SK-N-SH (cell line): ENCODE results near the gene ACD. TPM values are rescaled to one million over a fixed set of nuclear protein-coding genes. Genes with fewer than 3 reads are reported as not detected.

ENCODE experiments used
- CTCF ChIA-PET: fragments of 300-600, 350-600 bp; formaldehyde crosslinking; extraction: SDS; loops from one replicate; lab custom pipeline; 2021; lab: Yijun Ruan, JAX
- POLR2A ChIA-PET: fragments of 350-600 bp; sonication (Branson Sonifier 250); formaldehyde crosslinking; extraction: SDS; loops from one replicate; lab custom pipeline; 2020; ENCODE audit warnings: antibody characterized with exemption, inconsistent platforms; lab: Yijun Ruan, JAX
- DNase-seq: peaks from one replicate; pipeline ENCODE4 v3.0.0; 2012
- H2AFZ ChIP-seq: fragments of 200-600 bp; sonication (generic); 2 replicates; pipeline ENCODE4 v1.8.1; 2016; ENCODE audit warnings: antibody characterized with exemption, mild to moderate bottlenecking, low read depth
- H3F3A ChIP-seq: fragments of 200-600 bp; sonication (generic); replicated peaks from 2 replicates; pipeline ENCODE3; 2016; ENCODE audit warnings: antibody characterized with exemption, mild to moderate bottlenecking; ENCODE audit not compliant: insufficient read depth
- H3K27ac ChIP-seq, 2 experiments: fragments of 200-500 bp in 1 of 2; fragments of 200-600 bp in 1 of 2; sonication (Bioruptor generic) in 1 of 2; sonication (generic), shearing (Covaris generic) in 1 of 2; 2 replicates each; pipeline versions ENCODE4 v1.5.1 to v1.6.1; 2014 to 2016; ENCODE audit warnings: low read depth in 2 of 2, inconsistent platforms in 1 of 2, low read length in 1 of 2, mild to moderate bottlenecking in 1 of 2, mixed read lengths in 1 of 2
- H3K27me3 ChIP-seq: fragments of 200-600 bp; sonication (generic), shearing (Covaris generic); 2 replicates; pipeline ENCODE4 v1.6.1; 2016; ENCODE audit warnings: mixed run types; ENCODE audit not compliant: insufficient read depth
- H3K36me3 ChIP-seq, 2 experiments: fragments of 200-500 bp in 1 of 2; fragments of 200-600 bp in 1 of 2; sonication (Bioruptor generic) in 1 of 2; sonication (generic) in 1 of 2; replicated peaks in 1 of 2; 2 replicates each; pipeline versions ENCODE3 to v1.5.1; 2014 to 2016; ENCODE audit warnings: low read length in 1 of 2, mild to moderate bottlenecking in 1 of 2; ENCODE audit not compliant: insufficient read depth in 2 of 2, control insufficient read depth in 1 of 2
- H3K4me1 ChIP-seq, 2 experiments: fragments of 200-500 bp in 1 of 2; fragments of 200-600 bp in 1 of 2; sonication (Bioruptor generic) in 1 of 2; sonication (generic), shearing (Covaris generic) in 1 of 2; 2 replicates each; pipeline versions ENCODE4 v1.5.1 to v1.6.1; 2014 to 2016; ENCODE audit warnings: low read depth in 1 of 2, low read length in 1 of 2, mixed run types in 1 of 2; ENCODE audit not compliant: insufficient read depth in 2 of 2, control insufficient read depth in 1 of 2
- H3K4me2 ChIP-seq: fragments of 200-600 bp; sonication (generic), shearing (Covaris generic); 2 replicates; pipeline ENCODE4 v1.6.1; 2017; ENCODE audit warnings: mixed run types
- H3K4me3 ChIP-seq, 2 experiments: fragments of 200-500 bp in 1 of 2; fragments of 200-600 bp in 1 of 2; sonication (Bioruptor generic) in 1 of 2; sonication (generic), shearing (Covaris generic) in 1 of 2; 2 replicates each; pipeline versions ENCODE4 v1.5.1 to v1.8.1; 2014 to 2016; ENCODE audit warnings: low read depth in 2 of 2, inconsistent platforms in 1 of 2, low read length in 1 of 2, mild to moderate bottlenecking in 1 of 2, mixed read lengths in 1 of 2, moderate library complexity in 1 of 2
- H3K79me2 ChIP-seq: fragments of 200-600 bp; sonication (generic); 2 replicates; pipeline ENCODE4 v1.8.1; 2017; ENCODE audit warnings: mild to moderate bottlenecking; ENCODE audit not compliant: insufficient read depth
- H3K9ac ChIP-seq: fragments of 200-600 bp; sonication (generic); 2 replicates; pipeline ENCODE4 v1.6.1; 2017; ENCODE audit warnings: mixed run types
- H3K9me2 ChIP-seq: fragments of 200-600 bp; sonication (generic); 2 replicates; pipeline ENCODE4 v1.6.1; 2017; ENCODE audit warnings: mixed run types
- H3K9me3 ChIP-seq: fragments of 200-600 bp; sonication (generic); 2 replicates; pipeline ENCODE4 v1.6.1; 2017; ENCODE audit warnings: mixed run types, mild to moderate bottlenecking, moderate library complexity
- H4K20me1 ChIP-seq: fragments of 200-600 bp; sonication (generic); 2 replicates; pipeline ENCODE4 v1.6.1; 2017; ENCODE audit warnings: mild to moderate bottlenecking, mixed run types; ENCODE audit not compliant: insufficient read depth
- ELF1 ChIP-seq: IDR thresholded peaks from 2 replicates; pipeline ENCODE4 v1.4.0; 2012
- FOSL2 ChIP-seq: IDR thresholded peaks from 2 replicates; pipeline ENCODE4 v1.4.0; 2012; ENCODE audit warnings: low read depth, mild to moderate bottlenecking, moderate library complexity, borderline replicate concordance
- FOXJ3 ChIP-seq: sonication (generic); formaldehyde crosslinking; IDR thresholded peaks from 2 replicates; pipeline ENCODE4 v1.5.1; 2020; ENCODE audit warnings: mild to moderate bottlenecking, missing genetic modification reagents
- FOXM1 ChIP-seq: IDR thresholded peaks from 2 replicates; pipeline ENCODE4 v1.4.0; 2012; ENCODE audit warnings: low read depth, mild to moderate bottlenecking
- GABPA ChIP-seq: IDR thresholded peaks from 2 replicates; pipeline ENCODE4 v1.4.0; 2012; ENCODE audit warnings: low read depth, mild to moderate bottlenecking
- GATA2 ChIP-seq: sonication (generic); formaldehyde crosslinking; IDR thresholded peaks from 2 replicates; pipeline ENCODE4 v1.5.0; 2020; ENCODE audit warnings: mild to moderate bottlenecking, missing genetic modification reagents
- MEF2A ChIP-seq: IDR thresholded peaks from 2 replicates; pipeline ENCODE4 v1.4.0; 2012; ENCODE audit warnings: low read depth, borderline replicate concordance
- POLR2AphosphoS5 ChIP-seq: IDR thresholded peaks from 2 replicates; pipeline ENCODE4 v1.6.1; 2012; ENCODE audit warnings: low read depth, low read length
- RAD21 ChIP-seq: IDR thresholded peaks from 2 replicates; pipeline ENCODE4 v1.6.1; 2012; ENCODE audit warnings: mild to moderate bottlenecking, low read length
- RCOR1 ChIP-seq: fragments of 150-350 bp; IDR thresholded peaks from 2 replicates; pipeline ENCODE4 v1.6.1; 2017; ENCODE audit warnings: antibody characterized with exemption, low read length
- RFX5 ChIP-seq: IDR thresholded peaks from 2 replicates; pipeline ENCODE4 v1.6.1; 2012; ENCODE audit warnings: mild to moderate bottlenecking, improper control_type of control experiment, low read length
- SIN3A ChIP-seq: IDR thresholded peaks from 2 replicates; pipeline ENCODE4 v1.6.1; 2012; ENCODE audit warnings: low read depth, mild to moderate bottlenecking, low read length, moderate library complexity, borderline replicate concordance
- TAF1 ChIP-seq: IDR thresholded peaks from 2 replicates; pipeline ENCODE4 v1.6.1; 2012; ENCODE audit warnings: low read depth, mild to moderate bottlenecking, low read length, moderate library complexity, borderline replicate concordance
- TCF12 ChIP-seq: IDR thresholded peaks from 2 replicates; pipeline ENCODE4 v1.4.0; 2012
- TEAD4 ChIP-seq: IDR thresholded peaks from 2 replicates; pipeline ENCODE4 v1.4.0; 2012; ENCODE audit warnings: mild to moderate bottlenecking, borderline replicate concordance; ENCODE audit not compliant: insufficient read depth
- WGBS: methylation state at CpG from one replicate; pipeline ENCODE4 v1.1.6; 2017; ENCODE audit warnings: low lambda C conversion rate; 5-methylcytosine and 5-hydroxymethylcytosine counted together
- polyA plus RNA-seq, 3 experiments: library from polyadenylated mRNA; depleted of rRNA; stranded (reverse); fragments of >200 nt; gene quantifications; 2 replicates each; pipeline ENCODE4 v1.2.3, GENCODE V29; 2012
- TF ChIP-seq, protein P1 (sequence below): IDR thresholded peaks from 2 replicates; pipeline ENCODE4 v1.6.1; 2012; ENCODE audit warnings: mild to moderate bottlenecking, low read depth, low read length, moderate library complexity
- TF ChIP-seq, protein P2 (sequence below): IDR thresholded peaks from 2 replicates; pipeline ENCODE4 v1.4.0; 2012; ENCODE audit warnings: low read depth, borderline replicate concordance

ACD gene
- polyA plus RNA-seq, 1 of the 3 experiments (the other 2 are of a cell fraction), result 37.8 TPM

DNA sequence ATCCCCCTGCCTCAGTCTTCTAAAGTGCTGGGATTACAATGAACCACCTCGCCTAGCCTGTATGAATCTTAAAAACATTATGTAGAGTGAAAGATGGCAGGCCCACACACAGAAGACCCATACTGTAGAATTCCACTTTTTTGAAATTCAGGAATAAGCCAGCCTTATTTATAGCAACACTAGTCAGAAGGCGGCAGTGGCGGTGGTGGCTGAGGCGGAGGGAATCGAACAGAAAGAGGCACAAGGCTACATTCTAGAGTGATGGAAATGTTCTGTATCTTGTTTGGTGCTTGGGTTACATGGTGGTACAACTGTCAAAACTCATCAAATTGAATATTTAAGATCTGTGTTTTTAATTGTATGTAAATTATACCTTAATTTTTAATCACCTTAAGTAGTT lies 47.7 kb upstream of the ACD start:
- no peak overlapping the region for H3K9ac ChIP-seq
- no peak overlapping the region for H3K27ac ChIP-seq
- H3K27me3 ChIP-seq, result no peaks in the 10 kb centered on the region
- no peak overlapping the region for H2AFZ ChIP-seq
- peaks cover 89% of the 10 kb centered on the region for H3K79me2 ChIP-seq
- H3F3A ChIP-seq, result peaks cover 8% of the 10 kb centered on the region
- no peak overlapping the region for H3K4me2 ChIP-seq
- no peak overlapping the region for H3K4me3 ChIP-seq
- H3K9me2 ChIP-seq, result no peaks in the 10 kb centered on the region
- no peaks in the 10 kb centered on the region for H3K9me3 ChIP-seq
- TF ChIP-seq ELF1 (no peak), SIN3A (no peak), RAD21 (no peak), TEAD4 (no peak), FOXJ3 (no peak), FOXM1 (no peak), GABPA (no peak), TCF12 (no peak), FOSL2 (no peak), POLR2AphosphoS5 (no peak), RFX5 (no peak), GATA2 (no peak), TAF1 (no peak), RCOR1 (no peak), MEF2A (no peak)
- TF ChIP-seq, protein P1, sequence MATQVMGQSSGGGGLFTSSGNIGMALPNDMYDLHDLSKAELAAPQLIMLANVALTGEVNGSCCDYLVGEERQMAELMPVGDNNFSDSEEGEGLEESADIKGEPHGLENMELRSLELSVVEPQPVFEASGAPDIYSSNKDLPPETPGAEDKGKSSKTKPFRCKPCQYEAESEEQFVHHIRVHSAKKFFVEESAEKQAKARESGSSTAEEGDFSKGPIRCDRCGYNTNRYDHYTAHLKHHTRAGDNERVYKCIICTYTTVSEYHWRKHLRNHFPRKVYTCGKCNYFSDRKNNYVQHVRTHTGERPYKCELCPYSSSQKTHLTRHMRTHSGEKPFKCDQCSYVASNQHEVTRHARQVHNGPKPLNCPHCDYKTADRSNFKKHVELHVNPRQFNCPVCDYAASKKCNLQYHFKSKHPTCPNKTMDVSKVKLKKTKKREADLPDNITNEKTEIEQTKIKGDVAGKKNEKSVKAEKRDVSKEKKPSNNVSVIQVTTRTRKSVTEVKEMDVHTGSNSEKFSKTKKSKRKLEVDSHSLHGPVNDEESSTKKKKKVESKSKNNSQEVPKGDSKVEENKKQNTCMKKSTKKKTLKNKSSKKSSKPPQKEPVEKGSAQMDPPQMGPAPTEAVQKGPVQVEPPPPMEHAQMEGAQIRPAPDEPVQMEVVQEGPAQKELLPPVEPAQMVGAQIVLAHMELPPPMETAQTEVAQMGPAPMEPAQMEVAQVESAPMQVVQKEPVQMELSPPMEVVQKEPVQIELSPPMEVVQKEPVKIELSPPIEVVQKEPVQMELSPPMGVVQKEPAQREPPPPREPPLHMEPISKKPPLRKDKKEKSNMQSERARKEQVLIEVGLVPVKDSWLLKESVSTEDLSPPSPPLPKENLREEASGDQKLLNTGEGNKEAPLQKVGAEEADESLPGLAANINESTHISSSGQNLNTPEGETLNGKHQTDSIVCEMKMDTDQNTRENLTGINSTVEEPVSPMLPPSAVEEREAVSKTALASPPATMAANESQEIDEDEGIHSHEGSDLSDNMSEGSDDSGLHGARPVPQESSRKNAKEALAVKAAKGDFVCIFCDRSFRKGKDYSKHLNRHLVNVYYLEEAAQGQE, result no peak
- TF ChIP-seq, protein P2, sequence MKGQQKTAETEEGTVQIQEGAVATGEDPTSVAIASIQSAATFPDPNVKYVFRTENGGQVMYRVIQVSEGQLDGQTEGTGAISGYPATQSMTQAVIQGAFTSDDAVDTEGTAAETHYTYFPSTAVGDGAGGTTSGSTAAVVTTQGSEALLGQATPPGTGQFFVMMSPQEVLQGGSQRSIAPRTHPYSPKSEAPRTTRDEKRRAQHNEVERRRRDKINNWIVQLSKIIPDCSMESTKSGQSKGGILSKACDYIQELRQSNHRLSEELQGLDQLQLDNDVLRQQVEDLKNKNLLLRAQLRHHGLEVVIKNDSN, result no peak
- TF ChIP-seq, all 33 proteins: peak for 0
- Histone ChIP-seq H3K36me3 (peaks cover 0 to 2% of the 10 kb centered on the region in 2 experiments), H3K4me1 (peaks cover 0 to 12% of the 10 kb centered on the region in 2 experiments; a peak in 1 of 4 replicates), H4K20me1 (peaks cover 19% of the 10 kb centered on the region)
- CTCF ChIA-PET, result interaction anchor here (1.1 to 2.5 kb wide), 2 partner anchors 40 to 109 kb away, joined by 3 to 9 read pairs; no protein-coding TSS in a partner anchor
- no peak for DNase-seq
- 98% methylated on average over 5 of the region's 5 CpGs for WGBS
- POLR2A ChIA-PET, result no interaction called here
